D341Med (cell line): ENCODE measurements around the gene TUBA4A.
"Not testable (repeated sequence)": the region's sequence is repeated elsewhere in the genome, so short reads cannot be mapped to it uniquely, and the experiment has no call there.

Source experiments
- DNase-seq: peaks from one replicate; pipeline ENCODE4 v3.0.0; 2012; ENCODE audit warnings: low spot score

TUBA4A gene

DNA sequence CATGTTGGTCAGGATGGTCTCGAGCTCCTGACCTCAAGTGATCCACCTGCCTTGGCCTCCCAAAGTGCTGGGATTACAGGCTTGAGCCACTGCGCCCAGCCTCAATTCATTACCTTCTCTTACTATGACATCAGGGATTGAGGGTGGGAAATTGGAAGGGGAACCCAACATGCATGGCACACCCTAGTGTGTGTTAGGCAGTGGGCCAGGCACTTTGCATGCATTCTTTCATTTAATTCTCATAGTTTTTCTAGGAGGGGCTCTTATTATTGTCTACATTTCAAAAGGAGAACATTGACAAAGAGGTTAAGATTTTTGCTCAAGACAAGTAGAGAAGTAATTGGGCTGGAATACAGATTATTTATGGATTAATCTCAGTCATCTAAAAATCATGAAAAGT lies 14.6 kb upstream of the TUBA4A start:
- DNase-seq: no peak

DNA sequence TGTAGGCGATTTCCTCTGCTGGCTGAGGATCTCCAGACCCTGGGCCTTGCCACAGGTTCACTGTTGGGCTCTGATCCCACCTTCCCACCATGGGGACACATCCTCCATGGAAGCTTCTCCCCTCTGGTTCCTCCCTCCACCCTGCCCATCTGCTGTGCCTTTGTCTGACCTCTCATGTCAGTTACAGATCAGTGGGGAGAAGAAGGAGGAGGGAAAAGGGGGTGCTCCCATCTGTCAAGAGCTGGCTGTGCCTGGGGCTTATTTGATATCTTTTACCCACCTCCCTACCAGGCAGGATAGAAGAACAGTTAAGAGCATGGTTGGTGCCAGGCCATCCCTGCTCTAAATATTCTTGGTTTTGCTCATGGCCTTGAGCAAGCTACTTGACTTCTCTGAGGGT lies 13.2 kb upstream of the TUBA4A start:
- no peak for DNase-seq

GRCh38 chr2:219266232-219266631 lies 12.5 kb upstream of the TUBA4A start:
- no peak for DNase-seq

- DNase-seq: no peak
These were observed 7.5 kb upstream of the TUBA4A start for GRCh38 chr2:219261024-219261855.

- DNase-seq: not testable (repeated sequence)
These were observed 5.2 kb upstream of the TUBA4A start for GRCh38 chr2:219258942-219259341.

DNA sequence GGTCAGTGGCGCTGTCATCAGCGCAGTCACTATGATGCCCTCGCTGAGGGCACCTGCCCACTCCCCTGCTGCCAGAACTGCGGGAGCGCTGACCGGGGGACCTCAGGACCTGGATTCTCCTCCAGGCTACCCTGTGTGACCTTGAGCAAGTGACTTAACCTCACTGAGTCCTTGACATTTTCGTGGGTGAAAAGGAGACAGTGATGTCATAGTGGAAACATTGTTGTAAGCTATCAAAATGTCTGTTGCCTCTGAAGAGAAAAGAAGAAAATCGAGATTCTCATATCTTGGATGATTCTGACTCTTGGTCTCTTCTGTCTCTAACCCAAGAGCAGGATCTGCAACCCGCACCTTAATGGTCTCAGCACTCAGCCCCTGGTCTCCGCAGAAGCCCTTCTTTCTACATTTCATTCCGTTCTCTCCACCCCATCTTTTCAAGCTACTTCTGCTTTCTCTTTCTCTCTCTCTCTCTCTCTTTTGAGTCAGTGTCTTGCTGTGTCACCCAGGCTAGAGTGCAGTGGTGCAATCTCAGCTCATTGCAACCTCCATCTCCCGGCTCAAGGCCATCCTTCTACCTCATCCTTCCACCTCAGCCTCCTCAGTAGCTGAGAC lies 978 bp upstream of the TUBA4A start:
- DNase-seq: no peak

DNA sequence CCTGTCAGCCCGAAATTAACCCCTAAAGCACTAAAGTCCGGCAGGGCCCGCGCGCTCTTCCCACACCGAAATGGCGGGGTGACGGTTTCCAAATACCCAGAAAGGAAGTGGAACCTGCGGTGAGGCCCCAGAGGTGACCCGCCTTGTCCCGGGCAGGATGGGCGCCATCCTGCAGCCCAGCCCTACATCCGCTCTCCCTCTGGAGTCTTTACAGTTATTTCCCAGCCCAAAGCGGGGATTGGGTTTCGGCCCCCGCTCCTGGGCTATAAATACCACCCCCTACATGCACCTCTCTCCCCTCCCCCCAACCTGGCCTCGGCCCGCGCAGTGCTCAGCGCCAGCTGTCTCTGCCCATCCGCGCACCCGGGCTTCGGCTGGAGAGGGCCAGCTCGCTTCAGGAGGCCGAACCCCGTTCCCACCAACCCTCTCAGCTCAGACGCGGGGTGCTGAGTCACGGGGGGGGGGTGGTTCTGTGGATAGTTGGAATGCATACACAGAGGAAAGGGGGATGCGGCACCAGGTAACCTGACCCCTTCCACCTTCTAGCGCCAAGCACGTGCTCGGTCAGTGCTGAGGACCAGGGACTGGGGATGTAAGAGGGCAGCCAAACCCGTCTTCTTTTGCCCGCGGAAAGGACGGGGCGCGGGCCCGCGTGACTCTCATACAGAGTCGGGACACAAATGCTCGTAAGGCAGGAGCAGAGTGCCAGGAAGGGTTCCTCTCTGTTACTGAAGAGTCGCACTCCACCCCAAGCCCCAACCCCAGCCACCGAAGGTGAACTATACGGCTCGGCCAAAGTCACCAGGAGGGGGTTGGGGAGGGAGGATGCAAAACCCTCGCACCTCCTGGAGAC lies 592 bp downstream of the TUBA4A start, which contains the start of gene TUBA4B:
Gene TUBA4B, plus strand, starts transcription at position 344 of the 853 bp plus-strand sequence. Its CDS starts 165 bp downstream, at position 509.
- DNase-seq: peak; percentile 41

- DNase-seq: no peak
These were observed 1.2 kb downstream of the TUBA4A start for GRCh38 chr2:219252570-219252899.

GRCh38 chr2:219252084-219252483 lies 1.6 kb downstream of the TUBA4A start:
- DNase-seq: no peak

- no peak for DNase-seq
These were observed 2.1 kb downstream of the TUBA4A start for GRCh38 chr2:219251656-219252055.

- no peak for DNase-seq
These were observed 3.5 kb downstream of the TUBA4A start for GRCh38 chr2:219250049-219250781.

- peak; percentile 54 for DNase-seq
These were observed 4.3 kb downstream of the TUBA4A start for GRCh38 chr2:219249203-219249980.

DNA sequence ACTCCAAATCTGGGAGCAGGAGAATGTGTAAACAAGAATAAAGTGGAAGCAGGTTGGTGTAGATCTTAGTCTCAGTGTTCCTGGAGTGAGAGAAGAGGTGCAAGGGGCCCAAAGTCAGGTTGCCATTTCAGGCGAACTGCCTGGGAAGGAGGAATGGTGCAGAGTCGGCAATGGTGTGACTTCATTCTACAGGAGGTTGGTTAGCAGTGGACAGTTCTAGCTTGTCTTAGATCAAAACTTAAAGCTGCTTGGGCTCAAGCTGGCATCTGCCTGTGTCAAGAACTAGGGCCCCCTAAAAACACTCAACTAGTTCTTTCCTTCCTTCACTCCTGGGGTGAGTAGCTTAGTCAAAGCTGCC lies 4.9 kb downstream of the TUBA4A start:
- DNase-seq: no peak

- DNase-seq: no peak
These were observed 5.8 kb downstream of the TUBA4A start for GRCh38 chr2:219247678-219248642.

DNA sequence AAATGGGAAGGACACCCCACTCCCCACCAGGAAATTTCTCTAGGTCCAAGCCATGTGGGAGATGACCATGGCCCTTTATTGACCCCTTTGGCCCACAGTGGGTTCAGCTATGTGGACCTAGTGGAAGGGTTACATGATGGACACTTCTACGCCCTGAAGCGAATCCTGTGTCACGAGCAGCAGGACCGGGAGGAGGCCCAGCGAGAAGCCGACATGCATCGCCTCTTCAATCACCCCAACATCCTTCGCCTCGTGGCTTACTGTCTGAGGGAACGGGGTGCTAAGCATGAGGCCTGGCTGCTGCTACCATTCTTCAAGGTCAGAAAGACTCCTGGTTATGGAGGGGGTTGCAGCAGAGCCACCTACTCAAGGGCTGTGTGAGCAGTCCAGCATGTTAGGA lies 7.2 kb downstream of the TUBA4A start:
- DNase-seq: no peak

DNA sequence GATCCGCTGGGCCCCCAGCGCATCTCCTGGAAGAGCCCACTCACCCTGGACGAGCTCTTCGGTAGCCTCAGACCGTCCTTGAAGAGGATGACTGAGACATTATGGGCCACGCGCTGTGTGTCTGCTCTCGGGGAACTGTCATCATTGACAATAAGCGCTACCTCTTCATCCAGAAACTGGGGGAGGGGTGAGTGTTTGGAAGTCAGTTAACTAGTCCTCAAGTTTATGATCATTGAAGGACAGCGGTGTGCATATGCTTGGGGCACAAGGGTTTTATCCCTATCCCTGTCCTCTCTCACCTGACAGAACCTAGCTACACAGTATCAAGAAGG lies 7.9 kb downstream of the TUBA4A start:
- DNase-seq: no peak

DNA sequence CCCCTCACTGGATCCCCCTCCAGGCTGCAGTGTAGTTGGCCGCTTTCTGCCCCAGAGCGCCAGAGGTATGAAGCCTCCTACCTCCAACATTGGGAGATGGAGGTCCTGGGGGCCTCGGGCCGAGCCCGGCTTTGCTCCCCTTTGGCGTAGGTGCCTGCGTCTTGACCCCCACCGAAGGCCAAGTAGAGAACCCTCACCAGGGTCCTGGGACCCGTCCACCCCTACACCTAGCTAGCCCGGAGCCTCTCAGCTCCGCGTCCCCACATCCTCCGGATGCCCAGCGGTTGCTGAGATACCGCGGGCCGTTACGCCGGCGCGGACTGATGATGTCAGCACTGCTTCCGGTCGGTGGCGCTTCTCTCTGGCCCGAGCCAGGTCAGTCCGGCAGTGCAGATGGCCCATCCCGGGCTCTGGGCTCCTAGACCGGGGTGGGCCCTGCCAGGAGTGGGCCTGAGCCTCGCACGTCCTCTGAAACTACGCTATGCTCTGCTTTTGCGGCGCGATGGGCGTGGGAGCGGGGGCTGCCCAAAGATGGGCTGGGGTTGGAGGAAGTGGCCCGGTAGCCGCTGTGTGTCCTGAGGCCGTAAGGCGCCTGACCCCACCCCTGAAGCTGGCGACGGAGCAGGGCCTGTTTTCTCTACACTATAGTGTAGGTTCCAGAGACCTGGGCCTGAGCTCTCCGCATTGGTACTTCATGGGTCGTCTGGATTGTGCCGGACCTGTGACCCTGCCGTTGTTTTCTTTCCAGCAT lies 8.4 kb downstream of the TUBA4A start, which contains the start of the genes GLB1L and STK16:
Gene GLB1L, minus strand, starts transcription at position 297 of the 751 bp plus-strand sequence. CDS start 1,871 bp downstream, outside the sequence.
Gene STK16, plus strand, starts transcription at position 332 of the 751 bp plus-strand sequence. CDS start 521 bp downstream, outside the sequence.
- DNase-seq: peak; percentile 93

DNA sequence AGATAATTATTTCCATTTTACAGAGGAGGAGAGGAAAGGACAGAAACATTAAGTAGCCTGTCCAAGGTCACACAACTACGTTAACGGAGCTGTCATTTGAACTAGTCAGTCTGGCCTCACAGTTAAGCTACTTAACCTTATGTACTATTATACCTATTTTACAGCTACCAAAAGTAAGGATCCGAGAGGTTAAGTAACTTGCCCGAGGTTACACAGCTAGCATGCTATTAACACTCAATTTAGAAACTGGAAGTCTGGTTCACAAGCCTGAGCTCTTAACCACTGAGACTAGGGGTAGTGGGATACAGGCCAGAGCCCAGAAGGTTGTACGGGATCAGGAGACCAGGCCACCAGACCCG lies 8.9 kb downstream of the TUBA4A start:
- no peak for DNase-seq

- DNase-seq: no peak
These were observed 10.4 kb downstream of the TUBA4A start for GRCh38 chr2:219243291-219243761.
